ENCODE measurements around the gene TM7SF3. TPM values are rescaled to one million over a fixed set of nuclear protein-coding genes. Genes with fewer than 3 reads are reported as not detected.
A peak's percentile ranks its signal among the peaks of the same experiment; 100 is the strongest.
"Not testable (repeated sequence)": the region's sequence is repeated elsewhere in the genome, so short reads cannot be mapped to it uniquely, and the experiment has no call there.

The TM7SF3 gene, protein sequence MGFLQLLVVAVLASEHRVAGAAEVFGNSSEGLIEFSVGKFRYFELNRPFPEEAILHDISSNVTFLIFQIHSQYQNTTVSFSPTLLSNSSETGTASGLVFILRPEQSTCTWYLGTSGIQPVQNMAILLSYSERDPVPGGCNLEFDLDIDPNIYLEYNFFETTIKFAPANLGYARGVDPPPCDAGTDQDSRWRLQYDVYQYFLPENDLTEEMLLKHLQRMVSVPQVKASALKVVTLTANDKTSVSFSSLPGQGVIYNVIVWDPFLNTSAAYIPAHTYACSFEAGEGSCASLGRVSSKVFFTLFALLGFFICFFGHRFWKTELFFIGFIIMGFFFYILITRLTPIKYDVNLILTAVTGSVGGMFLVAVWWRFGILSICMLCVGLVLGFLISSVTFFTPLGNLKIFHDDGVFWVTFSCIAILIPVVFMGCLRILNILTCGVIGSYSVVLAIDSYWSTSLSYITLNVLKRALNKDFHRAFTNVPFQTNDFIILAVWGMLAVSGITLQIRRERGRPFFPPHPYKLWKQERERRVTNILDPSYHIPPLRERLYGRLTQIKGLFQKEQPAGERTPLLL
- total RNA-seq, result 10 to 100 TPM; 46.2 to 54.0 TPM

DNA sequence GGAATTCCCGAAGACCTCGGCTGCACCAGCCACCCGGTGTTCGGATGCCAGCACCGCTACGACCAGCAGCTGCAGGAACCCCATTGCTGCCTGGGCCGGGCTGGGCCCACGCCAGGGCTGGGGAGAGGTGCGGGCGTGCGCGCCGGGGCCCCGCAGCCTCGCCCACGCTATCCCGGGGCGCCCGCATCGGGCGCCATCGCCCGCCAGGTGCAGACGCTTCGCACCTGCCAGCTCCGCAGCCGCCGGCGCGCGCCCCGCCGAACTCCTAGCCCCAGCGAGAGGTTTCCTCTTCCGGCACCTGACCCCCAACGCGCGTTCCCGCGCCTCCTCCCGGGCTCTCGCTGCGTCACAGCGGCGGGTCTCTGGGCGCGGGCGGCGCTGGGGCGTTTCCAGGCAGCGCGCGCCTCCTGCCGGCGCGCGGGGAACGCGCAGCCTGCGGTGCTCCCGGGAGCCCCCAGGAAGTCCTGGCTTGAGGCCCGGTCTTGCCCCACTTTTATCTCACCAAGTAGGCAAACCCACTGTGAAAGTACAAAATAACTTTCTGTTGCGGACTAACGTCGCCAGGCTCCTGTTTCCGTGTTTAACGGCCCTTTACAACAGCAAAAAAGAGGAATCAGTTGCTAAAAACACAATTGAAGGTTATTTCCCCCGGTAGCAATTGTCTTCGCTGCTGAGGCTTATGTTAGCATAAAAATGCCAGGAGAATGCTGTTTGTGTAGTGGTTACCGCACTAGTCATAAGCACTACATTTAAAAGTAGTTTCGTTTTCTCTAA lies at the start of gene TM7SF3:
Gene TM7SF3, minus strand, starts transcription at position 300 of the 774 bp plus-strand sequence. Its CDS starts 216 bp downstream, at position 84.
- ChIA-PET POLR2A (interaction anchor here (0.6 to 1.8 kb wide), 7 partner anchors 9 to 292 kb away, joined by 3 to 9 read pairs (median 6); partner anchors contain the start of gene ITPR2), CTCF (interaction anchor here (0.6 to 13.2 kb wide), 24 partner anchors 9 to 292 kb away, joined by 3 to 193 read pairs (median 3); partner anchors contain the start of genes FGFR1OP2, ITPR2, MED21 and STK38L)
- DNase-seq (peak; percentile 97), ATAC-seq (peak; percentile 88)
- Mint-ChIP-seq H3K4me1 (ENCODE audit: low read depth) (peaks cover 58% of the 10 kb centered on the region), H3K36me3 (ENCODE audit: low read depth) (peaks cover 23% of the 10 kb centered on the region), H3K9me3 (ENCODE audit: insufficient read depth) (no peaks in the 10 kb centered on the region), H3K4me3 (peak within 1 kb of the TSS; percentile 93), H3K27me3 (ENCODE audit: low read depth) (no peaks in the 10 kb centered on the region), H3K27ac (peak within 1 kb of the TSS; percentile 90)

DNA sequence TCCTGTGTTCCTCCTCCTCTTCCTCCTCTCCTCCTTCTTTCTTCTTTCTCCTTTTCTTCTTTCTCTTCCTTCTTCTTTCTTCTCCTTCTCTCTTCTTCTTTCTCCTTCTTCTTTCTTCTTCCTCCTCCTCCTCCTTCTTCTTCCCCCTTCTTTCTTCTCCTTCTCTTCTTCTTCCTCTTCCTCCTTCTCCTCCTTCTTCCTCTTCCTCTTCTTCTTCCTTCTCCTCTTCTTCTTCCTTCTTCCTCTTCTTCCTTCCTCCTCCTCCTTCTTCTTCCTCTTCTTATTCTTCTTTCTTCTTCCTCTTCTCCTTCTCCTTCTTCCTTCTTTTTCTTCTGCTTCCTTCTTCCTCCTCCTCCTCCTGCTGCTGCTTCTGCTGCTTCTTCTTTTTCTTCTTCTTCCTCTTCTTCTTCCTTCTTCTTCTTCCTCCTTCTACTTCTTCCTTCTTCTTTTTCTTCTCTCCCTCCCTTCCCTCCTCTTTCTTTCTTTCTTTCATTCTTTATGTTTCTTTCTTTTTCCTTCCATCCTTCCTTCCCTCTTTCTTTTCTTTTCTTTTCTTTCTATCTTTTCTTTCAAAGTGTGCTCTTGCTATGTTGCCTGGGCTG lies 49.2 kb upstream of the TM7SF3 start:
- Mint-ChIP-seq H3K27me3 (ENCODE audit: low read depth) (no peaks in the 10 kb centered on the region), H3K4me3 (no peak overlapping the region), H3K27ac (no peak overlapping the region), H3K9me3 (ENCODE audit: insufficient read depth) (no peaks in the 10 kb centered on the region), H3K4me1 (ENCODE audit: low read depth) (no peaks in the 10 kb centered on the region), H3K36me3 (ENCODE audit: low read depth) (no peaks in the 10 kb centered on the region)
- ChIA-PET CTCF (no interaction called here), POLR2A (no interaction called here)
- no peak for DNase-seq
- no peak for ATAC-seq

DNA sequence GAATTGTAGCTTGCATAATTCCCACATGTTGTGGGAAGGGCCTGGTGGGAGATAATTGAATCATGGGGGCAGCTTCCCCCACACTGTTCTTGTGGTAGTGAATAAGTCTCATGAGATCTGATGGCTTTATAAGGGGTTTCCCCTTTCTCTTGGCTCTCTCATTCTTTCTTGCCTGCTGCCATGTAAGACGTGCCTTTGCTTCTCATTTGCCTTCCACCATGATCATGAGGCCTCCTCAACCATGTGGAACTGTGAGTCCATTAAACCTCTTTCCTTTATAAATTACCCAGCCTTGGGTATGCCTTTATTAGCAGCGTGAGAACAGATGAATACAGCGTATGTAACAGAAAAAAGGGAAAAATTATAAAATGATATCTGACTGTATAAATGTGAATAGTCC lies 47.1 kb upstream of the TM7SF3 start:
- ATAC-seq (no peak), DNase-seq (no peak)
- CTCF ChIA-PET, result no interaction called here
- Mint-ChIP-seq H3K27me3 (ENCODE audit: low read depth) (no peaks in the 10 kb centered on the region), H3K36me3 (ENCODE audit: low read depth) (no peaks in the 10 kb centered on the region), H3K9me3 (ENCODE audit: insufficient read depth) (no peaks in the 10 kb centered on the region), H3K4me3 (no peak overlapping the region), H3K27ac (no peak overlapping the region), H3K4me1 (ENCODE audit: low read depth) (no peaks in the 10 kb centered on the region)
- POLR2A ChIA-PET, result no interaction called here

DNA sequence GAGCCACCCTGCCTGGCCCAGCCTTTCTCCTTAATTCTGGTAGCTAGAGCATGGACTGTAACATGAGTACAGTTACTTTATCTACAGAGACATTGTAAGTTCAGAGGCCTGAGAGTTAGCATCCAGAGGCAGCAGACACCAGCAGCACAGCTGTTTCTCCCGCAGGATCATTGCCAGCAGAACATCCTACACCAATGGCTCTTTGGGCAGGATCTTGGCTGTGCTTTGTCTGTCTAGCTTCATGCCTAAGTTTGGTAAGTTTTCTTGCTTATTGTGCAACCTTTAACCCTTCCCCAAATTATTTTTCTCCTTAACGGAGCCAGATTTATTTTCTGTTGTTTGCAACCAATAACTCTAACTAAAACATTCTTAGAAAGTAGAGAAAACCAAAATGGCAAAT lies 46.6 kb upstream of the TM7SF3 start:
- ATAC-seq, result no peak
- Mint-ChIP-seq H3K4me3 (no peak overlapping the region), H3K36me3 (ENCODE audit: low read depth) (no peaks in the 10 kb centered on the region), H3K27ac (no peak overlapping the region), H3K9me3 (ENCODE audit: insufficient read depth) (no peaks in the 10 kb centered on the region), H3K27me3 (ENCODE audit: low read depth) (no peaks in the 10 kb centered on the region), H3K4me1 (ENCODE audit: low read depth) (no peaks in the 10 kb centered on the region)
- ChIA-PET POLR2A (no interaction called here), CTCF (interaction anchor here (1.3 kb wide), 1 partner anchor 21 kb away, joined by 3 read pairs; no protein-coding TSS in a partner anchor)
- no peak for DNase-seq

DNA sequence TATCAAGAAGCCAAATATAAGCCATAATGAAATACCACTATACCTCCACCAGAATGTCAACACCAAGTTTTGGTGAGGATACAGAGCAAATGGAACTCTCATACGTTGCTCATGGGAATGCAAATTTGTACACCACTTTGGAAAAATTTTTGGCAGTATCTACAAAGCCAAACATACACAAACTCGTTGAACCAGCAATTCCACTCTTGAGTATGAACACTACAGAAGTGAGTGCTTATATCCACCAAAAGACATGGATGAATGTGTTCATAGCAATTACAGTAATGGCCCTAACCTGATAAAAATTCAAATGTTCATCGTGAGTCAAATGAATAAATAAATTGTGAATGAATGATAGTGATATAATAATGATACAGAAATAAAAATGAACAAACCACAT lies 43.4 kb upstream of the TM7SF3 start:
- ChIA-PET POLR2A (no interaction called here), CTCF (no interaction called here)
- no peak overlapping the region for H3K27ac Mint-ChIP-seq

DNA sequence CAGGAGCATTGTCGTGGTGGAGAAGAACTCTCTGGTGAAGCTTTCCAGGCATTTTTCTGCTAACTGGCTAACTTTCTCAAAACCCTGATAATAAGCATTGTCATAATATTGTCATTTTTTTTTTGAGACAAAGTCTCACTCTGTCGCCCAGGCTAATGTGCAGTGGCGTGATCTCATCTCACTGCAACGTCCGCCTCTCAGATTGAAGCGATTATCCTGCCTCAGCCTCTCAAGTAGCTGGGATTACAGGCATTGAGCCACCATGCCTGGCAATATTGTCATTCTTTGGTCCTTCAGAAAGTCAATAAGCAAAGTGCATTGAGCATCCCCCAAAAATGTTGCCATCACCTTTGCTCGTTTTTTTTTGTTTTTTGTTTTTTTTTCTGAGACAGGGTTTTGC lies 41.8 kb upstream of the TM7SF3 start:
- H3K27me3 Mint-ChIP-seq (ENCODE audit: low read depth), result no peaks in the 10 kb centered on the region
- H3K4me1 Mint-ChIP-seq (ENCODE audit: low read depth), result no peaks in the 10 kb centered on the region
- DNase-seq, result no peak
- H3K9me3 Mint-ChIP-seq (ENCODE audit: insufficient read depth), result no peaks in the 10 kb centered on the region
- no peak overlapping the region for H3K4me3 Mint-ChIP-seq
- no peaks in the 10 kb centered on the region for H3K36me3 Mint-ChIP-seq (ENCODE audit: low read depth)
- H3K27ac Mint-ChIP-seq, result no peak overlapping the region
- POLR2A ChIA-PET, result no interaction called here
- no peak for ATAC-seq
- CTCF ChIA-PET, result interaction anchor here (0.9 kb wide), 1 partner anchor 323 kb away, joined by 3 read pairs; no protein-coding TSS in a partner anchor

More for the DNA sequence above, 43.4 kb upstream of the TM7SF3 start:
- Mint-ChIP-seq H3K4me3 (no peak overlapping the region), H3K36me3 (ENCODE audit: low read depth) (no peaks in the 10 kb centered on the region), H3K4me1 (ENCODE audit: low read depth) (no peaks in the 10 kb centered on the region), H3K9me3 (ENCODE audit: insufficient read depth) (no peaks in the 10 kb centered on the region), H3K27me3 (ENCODE audit: low read depth) (no peaks in the 10 kb centered on the region)
- no peak for DNase-seq
- ATAC-seq, result no peak

DNA sequence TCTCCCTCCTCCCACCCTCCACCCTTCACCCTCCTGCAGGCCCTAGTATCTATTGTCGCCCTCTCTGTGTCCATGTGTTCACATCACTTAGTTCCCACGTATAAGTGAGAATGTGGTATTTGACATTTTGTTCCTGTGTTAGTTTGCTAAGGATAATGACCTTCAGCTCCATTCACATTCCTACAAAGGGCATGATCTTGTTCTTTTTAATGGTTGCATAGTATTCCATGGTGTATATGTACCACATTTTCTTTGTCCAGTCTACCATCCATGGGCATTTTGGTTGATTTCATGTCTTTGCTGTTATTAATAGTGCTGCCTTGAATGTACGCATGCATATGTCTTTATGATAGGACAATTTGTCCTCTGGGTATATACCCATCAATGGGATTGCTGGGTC lies 38.6 kb upstream of the TM7SF3 start:
- Mint-ChIP-seq H3K27ac (no peak overlapping the region), H3K36me3 (ENCODE audit: low read depth) (no peaks in the 10 kb centered on the region), H3K4me3 (no peak overlapping the region), H3K4me1 (ENCODE audit: low read depth) (no peaks in the 10 kb centered on the region), H3K9me3 (ENCODE audit: insufficient read depth) (no peaks in the 10 kb centered on the region), H3K27me3 (ENCODE audit: low read depth) (no peaks in the 10 kb centered on the region)
- DNase-seq (no peak), ATAC-seq (no peak)
- POLR2A ChIA-PET, result no interaction called here
- CTCF ChIA-PET, result no interaction called here

DNA sequence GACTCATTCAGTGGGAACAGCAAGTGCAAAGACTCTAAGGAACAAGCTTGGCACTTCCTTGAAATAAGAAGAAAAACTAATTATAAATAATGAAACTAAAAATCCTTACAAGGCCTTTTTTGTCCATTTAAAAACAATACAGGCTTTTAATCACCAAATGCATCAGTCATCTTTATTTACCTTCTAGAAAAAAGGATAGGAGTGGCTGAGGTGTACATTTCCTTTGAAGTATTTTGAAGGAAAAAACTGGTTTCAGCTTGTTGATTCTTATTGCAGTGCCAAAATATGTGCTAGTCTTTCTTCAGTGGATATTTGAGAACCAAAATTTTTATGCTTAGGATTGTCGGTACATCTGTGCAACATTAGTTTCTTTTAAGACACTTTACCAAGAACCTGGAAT lies 38.0 kb upstream of the TM7SF3 start:
- ChIA-PET POLR2A (no interaction called here), CTCF (interaction anchor here (1.0 kb wide), 1 partner anchor 13 kb away, joined by 4 read pairs; no protein-coding TSS in a partner anchor)
- DNase-seq (no peak), ATAC-seq (no peak)
- H3K4me1 Mint-ChIP-seq (ENCODE audit: low read depth), result no peaks in the 10 kb centered on the region
- H3K27me3 Mint-ChIP-seq (ENCODE audit: low read depth), result no peaks in the 10 kb centered on the region
- H3K36me3 Mint-ChIP-seq (ENCODE audit: low read depth), result no peaks in the 10 kb centered on the region
- H3K27ac Mint-ChIP-seq, result no peak overlapping the region
- no peaks in the 10 kb centered on the region for H3K9me3 Mint-ChIP-seq (ENCODE audit: insufficient read depth)
- no peak overlapping the region for H3K4me3 Mint-ChIP-seq

DNA sequence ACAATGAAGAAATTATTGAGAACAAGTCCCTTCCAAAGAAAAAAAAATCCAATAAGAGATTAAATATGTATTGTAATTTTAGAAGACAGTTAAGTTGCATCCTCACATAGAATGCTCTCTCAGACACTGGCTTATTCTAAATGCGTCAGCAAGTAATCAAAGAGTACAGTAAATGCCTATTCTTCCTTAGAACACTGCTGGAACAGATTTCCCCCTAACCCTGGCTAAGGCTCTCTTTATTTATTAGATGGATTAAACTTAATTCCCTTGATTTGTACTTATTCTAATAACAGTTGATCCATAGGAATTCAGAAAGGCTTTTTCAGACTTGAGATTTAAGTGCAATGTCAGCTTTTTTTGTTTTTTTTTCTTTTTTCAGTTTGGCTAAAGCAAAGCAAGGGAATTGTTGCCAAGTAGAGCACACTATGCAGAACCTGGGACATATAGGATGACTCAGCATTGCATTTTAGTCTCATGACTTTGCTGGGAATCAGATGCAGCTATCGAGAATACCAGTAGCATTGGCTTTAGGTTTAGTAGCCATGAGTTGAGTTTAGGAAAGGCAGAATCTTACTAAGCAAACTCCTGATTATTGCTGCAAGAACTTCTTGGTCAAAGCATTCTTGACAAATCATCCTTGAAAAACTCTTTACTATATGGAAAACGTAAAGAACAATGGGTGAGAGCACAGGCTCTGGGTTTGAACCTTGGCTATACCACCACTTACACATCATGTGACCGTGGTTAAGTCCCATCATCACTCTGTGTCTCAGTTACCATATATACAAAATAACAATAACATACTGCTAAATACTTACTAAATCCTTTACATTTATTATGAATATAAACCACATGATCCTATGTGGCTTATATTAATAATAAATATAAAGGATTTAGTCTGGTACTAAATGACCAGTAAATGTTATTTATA lies 34.9 kb upstream of the TM7SF3 start:
- no peaks in the 10 kb centered on the region for H3K27me3 Mint-ChIP-seq (ENCODE audit: low read depth)
- H3K36me3 Mint-ChIP-seq (ENCODE audit: low read depth), result peaks cover 3% of the 10 kb centered on the region
- ChIA-PET CTCF (no interaction called here), POLR2A (no interaction called here)
- H3K9me3 Mint-ChIP-seq (ENCODE audit: insufficient read depth), result no peaks in the 10 kb centered on the region
- no peak overlapping the region for H3K4me3 Mint-ChIP-seq
- DNase-seq (no peak), ATAC-seq (no peak)
- H3K27ac Mint-ChIP-seq, result no peak overlapping the region
- H3K4me1 Mint-ChIP-seq (ENCODE audit: low read depth), result no peaks in the 10 kb centered on the region

DNA sequence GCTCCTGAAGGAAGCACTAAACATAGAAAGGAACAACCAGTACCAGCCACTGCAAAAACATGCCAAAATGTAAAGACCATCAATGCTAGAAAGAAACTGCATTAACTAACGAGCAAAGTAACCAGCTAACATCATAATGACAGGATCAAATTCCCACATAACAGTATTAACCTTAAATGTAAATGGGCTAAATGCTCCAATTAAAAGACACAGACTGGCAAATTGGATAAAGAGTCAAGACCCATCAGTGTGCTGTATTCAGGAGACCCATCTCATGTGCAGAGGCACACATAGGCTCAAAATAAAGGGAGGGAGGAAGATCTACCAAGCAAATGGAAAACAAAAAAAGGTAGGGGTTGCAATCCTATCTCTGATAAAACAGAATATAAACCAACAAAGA lies 27.8 kb upstream of the TM7SF3 start:
- CTCF ChIA-PET, result interaction anchor here (0.7 kb wide), 1 partner anchor 26 kb away, joined by 4 read pairs; no protein-coding TSS in a partner anchor
- POLR2A ChIA-PET, result not testable (repeated sequence)
- peaks cover 25% of the 10 kb centered on the region for H3K36me3 Mint-ChIP-seq (ENCODE audit: low read depth)

DNA sequence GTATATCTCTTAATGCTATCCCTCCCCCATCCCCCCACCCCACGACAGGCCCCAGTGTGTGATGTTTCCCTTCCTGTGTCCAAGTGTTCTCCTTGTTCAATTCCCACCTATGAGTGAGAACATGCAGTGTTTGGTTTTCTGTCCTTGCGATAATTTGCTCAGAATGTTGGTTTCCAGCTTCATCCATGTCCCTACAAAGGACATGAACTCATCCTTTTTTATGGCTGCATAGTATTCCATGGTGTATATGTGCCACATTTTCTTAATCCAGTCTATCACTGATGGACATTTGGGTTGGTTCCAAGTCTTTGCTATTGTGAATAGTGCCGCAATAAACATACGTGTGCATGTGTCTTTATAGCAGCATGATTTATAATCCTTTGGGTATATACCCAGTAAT lies 26.5 kb upstream of the TM7SF3 start:
- H3K27ac Mint-ChIP-seq; H3K4me1 Mint-ChIP-seq (ENCODE audit: low read depth); ATAC-seq; POLR2A ChIA-PET; CTCF ChIA-PET; H3K4me3 Mint-ChIP-seq; H3K27me3 Mint-ChIP-seq (ENCODE audit: low read depth); DNase-seq; H3K9me3 Mint-ChIP-seq (ENCODE audit: insufficient read depth): not testable (repeated sequence)
- peaks cover 30% of the 10 kb centered on the region for H3K36me3 Mint-ChIP-seq (ENCODE audit: low read depth)

More for the DNA sequence above, 27.8 kb upstream of the TM7SF3 start:
- H3K4me1 Mint-ChIP-seq (ENCODE audit: low read depth); DNase-seq; H3K4me3 Mint-ChIP-seq; ATAC-seq; H3K27ac Mint-ChIP-seq; H3K9me3 Mint-ChIP-seq (ENCODE audit: insufficient read depth); H3K27me3 Mint-ChIP-seq (ENCODE audit: low read depth): not testable (repeated sequence)
